HG02943 (cell line): ENCODE data around the gene UGT1A10.

Source experiments
- ATAC-seq: cut with Tn5 transposase; IDR thresholded peaks from one replicate; pipeline ENCODE4 v1.9.1; 2021; ENCODE audit warnings: mild to moderate bottlenecking, low read depth, moderate library complexity; ENCODE audit not compliant: unreplicated experiment

UGT1A10 gene

GRCh38 chr2:233768076-233768475 lies 131.8 kb downstream of the UGT1A10 start:
- ATAC-seq = no peak

- ATAC-seq = no peak
These were observed 133.0 kb downstream of the UGT1A10 start for GRCh38 chr2:233769260-233769659.

- no peak for ATAC-seq
These were observed 135.9 kb downstream of the UGT1A10 start for GRCh38 chr2:233772153-233772552.

GRCh38 chr2:233772583-233772982 lies 136.3 kb downstream of the UGT1A10 start:
- ATAC-seq = no peak

- no peak for ATAC-seq
These were observed 137.6 kb downstream of the UGT1A10 start for GRCh38 chr2:233773854-233774253.

- ATAC-seq = no peak
These were observed 139.2 kb downstream of the UGT1A10 start for GRCh38 chr2:233775414-233775813.

- ATAC-seq = no peak
These were observed 141.8 kb downstream of the UGT1A10 start, which contains the start of gene MROH2A for GRCh38 chr2:233778030-233778429. Gene MROH2A, plus strand, starts transcription at chr2:233778330. Its CDS starts 1,029 bp downstream, at chr2:233779359.

- ATAC-seq = no peak
These were observed 143.5 kb downstream of the UGT1A10 start for GRCh38 chr2:233779722-233780121.

GRCh38 chr2:233780771-233781170 lies 144.5 kb downstream of the UGT1A10 start:
- no peak for ATAC-seq

GRCh38 chr2:233789554-233789953 lies 153.3 kb downstream of the UGT1A10 start:
- ATAC-seq = no peak

GRCh38 chr2:233791151-233791882 lies 155.1 kb downstream of the UGT1A10 start:
- ATAC-seq = no peak

- no peak for ATAC-seq
These were observed 155.7 kb downstream of the UGT1A10 start for GRCh38 chr2:233791883-233792329.

GRCh38 chr2:233792720-233793119 lies 156.5 kb downstream of the UGT1A10 start:
- no peak for ATAC-seq

GRCh38 chr2:233793465-233794127 lies 157.3 kb downstream of the UGT1A10 start:
- no peak for ATAC-seq

GRCh38 chr2:233794128-233794658 lies 157.9 kb downstream of the UGT1A10 start:
- no peak for ATAC-seq

GRCh38 chr2:233795735-233796171 lies 159.5 kb downstream of the UGT1A10 start:
- no peak for ATAC-seq

- no peak for ATAC-seq
These were observed 160.0 kb downstream of the UGT1A10 start for GRCh38 chr2:233796254-233796653.

- no peak for ATAC-seq
These were observed 162.3 kb downstream of the UGT1A10 start for GRCh38 chr2:233798335-233799086.

- ATAC-seq = no peak
These were observed 162.9 kb downstream of the UGT1A10 start for GRCh38 chr2:233799087-233799665.

GRCh38 chr2:233799716-233800115 lies 163.5 kb downstream of the UGT1A10 start:
- no peak for ATAC-seq
